Gastroesophageal sphincter (tissue), 3 donors: ENCODE data around the gene PDX1.

Source experiments
- POLR2AphosphoS5 ChIP-seq: sonication (generic); formaldehyde crosslinking; IDR thresholded peaks from one replicate; pipeline ENCODE4 v1.6.1; 2017; ENCODE audit warnings: antibody characterized with exemption
- TF ChIP-seq, protein P1 (sequence below), 4 experiments: fragments of 200-600 bp in 2 of 4; fragments of 450-650 bp in 2 of 4; sonication (generic) in 1 of 4; IDR thresholded peaks; one replicate each; pipeline ENCODE4 v1.5.1; 2017 to 2019; ENCODE audit warnings: antibody characterized with exemption in 4 of 4, mild to moderate bottlenecking in 2 of 4, moderate library complexity in 2 of 4

DNA sequence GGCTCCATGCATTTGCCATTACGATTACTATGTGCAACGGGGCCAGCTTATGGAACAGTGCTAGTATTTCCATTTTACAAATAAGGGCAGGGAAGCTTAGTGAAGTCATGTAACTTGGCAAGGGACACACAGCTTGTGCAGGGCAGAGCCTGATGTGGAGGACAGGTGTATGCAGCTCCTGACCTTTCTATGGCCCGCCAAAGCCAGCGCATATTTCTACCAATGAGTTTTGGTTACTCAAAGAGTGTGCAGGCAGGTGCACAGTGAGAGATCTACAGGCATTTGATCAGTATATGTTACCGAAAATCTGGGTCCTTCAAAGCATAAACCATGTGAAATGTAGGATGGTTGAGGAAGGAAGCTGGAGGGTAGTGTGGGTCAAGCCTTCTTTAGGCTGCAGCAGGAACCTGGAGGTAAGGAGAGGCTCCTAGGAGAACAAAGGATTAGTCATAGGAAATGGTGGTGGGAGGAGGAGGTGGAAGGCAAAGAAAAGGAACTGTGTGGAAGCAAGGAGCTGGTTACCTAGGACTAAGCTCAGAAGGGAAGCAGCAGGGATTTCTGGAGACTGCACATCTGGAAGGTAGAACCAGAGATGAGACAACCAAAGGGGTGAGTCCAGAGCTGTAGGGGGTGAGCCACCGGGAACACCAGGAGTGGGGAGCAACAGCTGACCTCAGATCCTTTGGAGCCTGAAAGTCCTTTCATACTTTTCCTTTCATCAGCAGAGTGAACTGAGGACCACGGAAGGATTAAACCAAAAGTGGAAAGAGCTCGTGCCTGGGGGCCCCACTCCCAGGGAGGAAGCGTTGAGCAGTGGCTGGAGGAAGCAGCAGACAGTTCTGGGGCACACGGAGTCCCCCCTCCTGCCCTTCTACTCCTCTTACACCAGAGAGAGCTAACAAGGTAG is 4.2 kb upstream of the PDX1 start:
- TF ChIP-seq, protein P1, sequence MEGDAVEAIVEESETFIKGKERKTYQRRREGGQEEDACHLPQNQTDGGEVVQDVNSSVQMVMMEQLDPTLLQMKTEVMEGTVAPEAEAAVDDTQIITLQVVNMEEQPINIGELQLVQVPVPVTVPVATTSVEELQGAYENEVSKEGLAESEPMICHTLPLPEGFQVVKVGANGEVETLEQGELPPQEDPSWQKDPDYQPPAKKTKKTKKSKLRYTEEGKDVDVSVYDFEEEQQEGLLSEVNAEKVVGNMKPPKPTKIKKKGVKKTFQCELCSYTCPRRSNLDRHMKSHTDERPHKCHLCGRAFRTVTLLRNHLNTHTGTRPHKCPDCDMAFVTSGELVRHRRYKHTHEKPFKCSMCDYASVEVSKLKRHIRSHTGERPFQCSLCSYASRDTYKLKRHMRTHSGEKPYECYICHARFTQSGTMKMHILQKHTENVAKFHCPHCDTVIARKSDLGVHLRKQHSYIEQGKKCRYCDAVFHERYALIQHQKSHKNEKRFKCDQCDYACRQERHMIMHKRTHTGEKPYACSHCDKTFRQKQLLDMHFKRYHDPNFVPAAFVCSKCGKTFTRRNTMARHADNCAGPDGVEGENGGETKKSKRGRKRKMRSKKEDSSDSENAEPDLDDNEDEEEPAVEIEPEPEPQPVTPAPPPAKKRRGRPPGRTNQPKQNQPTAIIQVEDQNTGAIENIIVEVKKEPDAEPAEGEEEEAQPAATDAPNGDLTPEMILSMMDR (IDR thresholded peaks at IDR 0.05): no peak
- TF ChIP-seq POLR2AphosphoS5: no peak
